Limb (tissue), 2 donors: ENCODE data around the gene OXLD1.

Experiments used
- DNase-seq, 2 donors: peaks; one replicate each; pipeline ENCODE4 v3.0.0-alpha.2; 2016; ENCODE audit errors: extremely low spot score in 2 of 2

Gene OXLD1

GRCh38 chr17:81702934-81703746, 36.7 kb upstream of the OXLD1 start, which contains the start of gene MRPL12:
Gene MRPL12 (plus strand): TSS chr17:81703367. CDS start chr17:81703502, 135 bp downstream.
- peak; percentile 94 to 96 for DNase-seq

- DNase-seq: no peak
These were observed 35.1 kb upstream of the OXLD1 start for GRCh38 chr17:81701288-81702071.

GRCh38 chr17:81700353-81701287, 34.2 kb upstream of the OXLD1 start:
- no peak for DNase-seq

- no peak for DNase-seq
These were observed 31.0 kb upstream of the OXLD1 start for GRCh38 chr17:81697261-81698044.

GRCh38 chr17:81696218-81696941, 30.0 kb upstream of the OXLD1 start:
- DNase-seq: no peak

- no peak for DNase-seq
These were observed 29.4 kb upstream of the OXLD1 start for GRCh38 chr17:81695801-81696200.

GRCh38 chr17:81695211-81695610, 28.8 kb upstream of the OXLD1 start:
- DNase-seq: no peak

GRCh38 chr17:81694810-81695209, 28.4 kb upstream of the OXLD1 start:
- DNase-seq: no peak

- no peak for DNase-seq
These were observed 27.3 kb upstream of the OXLD1 start for GRCh38 chr17:81693509-81694210.

GRCh38 chr17:81691608-81692007, 25.2 kb upstream of the OXLD1 start:
- DNase-seq: no peak

- no peak for DNase-seq
These were observed 24.8 kb upstream of the OXLD1 start for GRCh38 chr17:81691196-81691595.

GRCh38 chr17:81690549-81690948, 24.1 kb upstream of the OXLD1 start:
- no peak for DNase-seq

- DNase-seq: no peak
These were observed 23.7 kb upstream of the OXLD1 start for GRCh38 chr17:81690066-81690465.

GRCh38 chr17:81688616-81689015, 22.2 kb upstream of the OXLD1 start:
- DNase-seq: no peak

GRCh38 chr17:81687770-81688541, 21.6 kb upstream of the OXLD1 start:
- DNase-seq: no peak

GRCh38 chr17:81686614-81687013, 20.2 kb upstream of the OXLD1 start:
- no peak for DNase-seq

- no peak for DNase-seq
These were observed 18.7 kb upstream of the OXLD1 start for GRCh38 chr17:81685108-81685507.

GRCh38 chr17:81684442-81684911, 18.1 kb upstream of the OXLD1 start:
- no peak for DNase-seq
